Measurements from ENCODE around the gene ESRRG.

GRCh38 chr1:216739793-216740192, 16.6 kb upstream of the ESRRG start:
- TF ChIP-seq POLR2AphosphoS5 (IDR thresholded peaks at IDR 0.05) (no peak), POLR2A (IDR thresholded peaks at IDR 0.05) (no peak), EP300 (IDR thresholded peaks at IDR 0.05) (no peak)
- TF ChIP-seq, protein P1, sequence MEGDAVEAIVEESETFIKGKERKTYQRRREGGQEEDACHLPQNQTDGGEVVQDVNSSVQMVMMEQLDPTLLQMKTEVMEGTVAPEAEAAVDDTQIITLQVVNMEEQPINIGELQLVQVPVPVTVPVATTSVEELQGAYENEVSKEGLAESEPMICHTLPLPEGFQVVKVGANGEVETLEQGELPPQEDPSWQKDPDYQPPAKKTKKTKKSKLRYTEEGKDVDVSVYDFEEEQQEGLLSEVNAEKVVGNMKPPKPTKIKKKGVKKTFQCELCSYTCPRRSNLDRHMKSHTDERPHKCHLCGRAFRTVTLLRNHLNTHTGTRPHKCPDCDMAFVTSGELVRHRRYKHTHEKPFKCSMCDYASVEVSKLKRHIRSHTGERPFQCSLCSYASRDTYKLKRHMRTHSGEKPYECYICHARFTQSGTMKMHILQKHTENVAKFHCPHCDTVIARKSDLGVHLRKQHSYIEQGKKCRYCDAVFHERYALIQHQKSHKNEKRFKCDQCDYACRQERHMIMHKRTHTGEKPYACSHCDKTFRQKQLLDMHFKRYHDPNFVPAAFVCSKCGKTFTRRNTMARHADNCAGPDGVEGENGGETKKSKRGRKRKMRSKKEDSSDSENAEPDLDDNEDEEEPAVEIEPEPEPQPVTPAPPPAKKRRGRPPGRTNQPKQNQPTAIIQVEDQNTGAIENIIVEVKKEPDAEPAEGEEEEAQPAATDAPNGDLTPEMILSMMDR (IDR thresholded peaks at IDR 0.05): no peak
